ENCODE data around the gene SPDYE6.

GRCh38 chr7:102310414-102310815, 45.8 kb downstream of the SPDYE6 start:
- TF ChIP-seq EZH2phosphoT487 (IDR thresholded peaks at IDR 0.05; ENCODE audit: borderline replicate concordance) (no peak), RAD21 (IDR thresholded peaks at IDR 0.05; ENCODE audit: low read depth) (no peak), POLR2A (IDR thresholded peaks at IDR 0.05; ENCODE audit: borderline replicate concordance, extremely low read depth, insufficient read depth, insufficient read length) (no peak), POLR2AphosphoS5 (IDR thresholded peaks at IDR 0.05; ENCODE audit: low read depth, low read length) (no peak), EZH2 (IDR thresholded peaks at IDR 0.05) (no peak), ZNF274 (IDR thresholded peaks at IDR 0.05; ENCODE audit: low read depth, low read length) (no peak), ZFX (IDR thresholded peaks at IDR 0.05) (no peak), CEBPB (IDR thresholded peaks at IDR 0.05; ENCODE audit: low read depth) (no peak), YY1 (IDR thresholded peaks at IDR 0.05; ENCODE audit: extremely low read depth, insufficient replicate concordance, low read depth, low read length) (no peak), SIN3A (IDR thresholded peaks at IDR 0.05; ENCODE audit: low read depth) (no peak)
- TF ChIP-seq, protein P1, sequence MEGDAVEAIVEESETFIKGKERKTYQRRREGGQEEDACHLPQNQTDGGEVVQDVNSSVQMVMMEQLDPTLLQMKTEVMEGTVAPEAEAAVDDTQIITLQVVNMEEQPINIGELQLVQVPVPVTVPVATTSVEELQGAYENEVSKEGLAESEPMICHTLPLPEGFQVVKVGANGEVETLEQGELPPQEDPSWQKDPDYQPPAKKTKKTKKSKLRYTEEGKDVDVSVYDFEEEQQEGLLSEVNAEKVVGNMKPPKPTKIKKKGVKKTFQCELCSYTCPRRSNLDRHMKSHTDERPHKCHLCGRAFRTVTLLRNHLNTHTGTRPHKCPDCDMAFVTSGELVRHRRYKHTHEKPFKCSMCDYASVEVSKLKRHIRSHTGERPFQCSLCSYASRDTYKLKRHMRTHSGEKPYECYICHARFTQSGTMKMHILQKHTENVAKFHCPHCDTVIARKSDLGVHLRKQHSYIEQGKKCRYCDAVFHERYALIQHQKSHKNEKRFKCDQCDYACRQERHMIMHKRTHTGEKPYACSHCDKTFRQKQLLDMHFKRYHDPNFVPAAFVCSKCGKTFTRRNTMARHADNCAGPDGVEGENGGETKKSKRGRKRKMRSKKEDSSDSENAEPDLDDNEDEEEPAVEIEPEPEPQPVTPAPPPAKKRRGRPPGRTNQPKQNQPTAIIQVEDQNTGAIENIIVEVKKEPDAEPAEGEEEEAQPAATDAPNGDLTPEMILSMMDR (IDR thresholded peaks at IDR 0.05 in 2 of 3, conservative IDR thresholded peaks at IDR 0.05 in 1 of 3; ENCODE audit: borderline replicate concordance in 1 of 3, insufficient read depth in 1 of 3, low read depth in 2 of 3, low read length in 2 of 3): no peak
